Measurements from ENCODE around the gene EIF5B.

EIF5B gene

GRCh38 chr2:99430614-99431291 lies 93.6 kb downstream of the EIF5B start:
- Histone ChIP-seq H2AFZ (ENCODE audit: low read length) (no peak overlapping the region), H2AK5ac (ENCODE audit: low read depth, low read length) (no peak overlapping the region), H2BK5ac (ENCODE audit: low read length) (no peak overlapping the region), H3K79me1 (ENCODE audit: low read depth, low read length) (no peaks in the 10 kb centered on the region), H3K27me3 (ENCODE audit: control insufficient read depth in 3 of 3, insufficient read depth in 3 of 3, low read depth in 1 of 3, low read length in 3 of 3) (no peaks in the 10 kb centered on the region), H2BK120ac (ENCODE audit: low read depth, low read length) (no peak overlapping the region), H3K18ac (ENCODE audit: low read length) (no peak overlapping the region), H2BK15ac (ENCODE audit: low read length) (no peak overlapping the region), H4K8ac (ENCODE audit: low read depth, low read length) (no peak overlapping the region), H3K36me3 (replicated peaks in 1 of 2; ENCODE audit: control insufficient read depth in 2 of 2, insufficient read depth in 2 of 2, low read length in 2 of 2) (peaks cover 12 to 98% of the 10 kb centered on the region in 2 donors), H3K4me2 (ENCODE audit: insufficient read depth, low read length, poor library complexity, severe bottlenecking) (no peak overlapping the region), H3K14ac (ENCODE audit: low read length) (no peak overlapping the region), H3K27ac (replicated peaks; ENCODE audit: low read length) (no peak overlapping the region), H3K4me3 (ENCODE audit: low read length in 2 of 2) (no peak overlapping the region), H3K23ac (ENCODE audit: low read depth, low read length, poor library complexity) (no peak overlapping the region), H2BK12ac (ENCODE audit: low read length) (no peak overlapping the region), H3K4me1 (ENCODE audit: control insufficient read depth in 2 of 2, insufficient read depth in 1 of 2, low read depth in 1 of 2, low read length in 2 of 2) (no peaks in the 10 kb centered on the region), H3K4ac (ENCODE audit: low read length) (no peak overlapping the region), H3K9me3 (replicated peaks in 1 of 2; ENCODE audit: control insufficient read depth in 2 of 2, insufficient read depth in 1 of 2, low read depth in 1 of 2, low read length in 2 of 2) (no peaks in the 10 kb centered on the region), H4K91ac (ENCODE audit: low read depth, low read length, poor library complexity) (no peak overlapping the region), H3K9ac (ENCODE audit: low read depth, low read length, poor library complexity) (no peak overlapping the region)
- WGBS, 2 donors (ENCODE audit: extremely low coverage in 2 of 2, insufficient read length in 2 of 2, insufficient replicate concordance in 1 of 2) = no CpG with 5 or more reads among the region's 4 CpGs
- no peak for DNase-seq (ENCODE audit: low spot score)

GRCh38 chr2:99431587-99432275 lies 94.5 kb downstream of the EIF5B start:
- Histone ChIP-seq H2AK5ac (ENCODE audit: low read depth, low read length) (no peak overlapping the region), H4K91ac (ENCODE audit: low read depth, low read length, poor library complexity) (no peak overlapping the region), H2BK12ac (ENCODE audit: low read length) (no peak overlapping the region), H2BK5ac (ENCODE audit: low read length) (no peak overlapping the region), H3K27ac (replicated peaks; ENCODE audit: low read length) (no peak overlapping the region), H3K4me3 (ENCODE audit: low read length in 2 of 2) (no peak overlapping the region), H2BK15ac (ENCODE audit: low read length) (no peak overlapping the region), H3K14ac (ENCODE audit: low read length) (no peak overlapping the region), H4K8ac (ENCODE audit: low read depth, low read length) (no peak overlapping the region), H3K4me2 (ENCODE audit: insufficient read depth, low read length, poor library complexity, severe bottlenecking) (no peak overlapping the region), H3K4ac (ENCODE audit: low read length) (no peak overlapping the region), H2AFZ (ENCODE audit: low read length) (no peak overlapping the region), H2BK120ac (ENCODE audit: low read depth, low read length) (no peak overlapping the region), H3K9me3 (replicated peaks in 1 of 2; ENCODE audit: control insufficient read depth in 2 of 2, insufficient read depth in 1 of 2, low read depth in 1 of 2, low read length in 2 of 2) (no peaks in the 10 kb centered on the region), H3K23ac (ENCODE audit: low read depth, low read length, poor library complexity) (no peak overlapping the region), H3K79me1 (ENCODE audit: low read depth, low read length) (no peaks in the 10 kb centered on the region), H3K27me3 (ENCODE audit: control insufficient read depth in 3 of 3, insufficient read depth in 3 of 3, low read depth in 1 of 3, low read length in 3 of 3) (no peaks in the 10 kb centered on the region), H3K36me3 (replicated peaks in 1 of 2; ENCODE audit: control insufficient read depth in 2 of 2, insufficient read depth in 2 of 2, low read length in 2 of 2) (peaks cover 12 to 98% of the 10 kb centered on the region in 2 donors), H3K4me1 (ENCODE audit: control insufficient read depth in 2 of 2, insufficient read depth in 1 of 2, low read depth in 1 of 2, low read length in 2 of 2) (no peaks in the 10 kb centered on the region), H3K18ac (ENCODE audit: low read length) (no peak overlapping the region), H3K9ac (ENCODE audit: low read depth, low read length, poor library complexity) (no peak overlapping the region)
- no CpG with 5 or more reads among the region's 12 CpGs for WGBS, 2 donors (ENCODE audit: extremely low coverage in 2 of 2, insufficient read length in 2 of 2, insufficient replicate concordance in 1 of 2)
- no peak for DNase-seq (ENCODE audit: low spot score)

DNA sequence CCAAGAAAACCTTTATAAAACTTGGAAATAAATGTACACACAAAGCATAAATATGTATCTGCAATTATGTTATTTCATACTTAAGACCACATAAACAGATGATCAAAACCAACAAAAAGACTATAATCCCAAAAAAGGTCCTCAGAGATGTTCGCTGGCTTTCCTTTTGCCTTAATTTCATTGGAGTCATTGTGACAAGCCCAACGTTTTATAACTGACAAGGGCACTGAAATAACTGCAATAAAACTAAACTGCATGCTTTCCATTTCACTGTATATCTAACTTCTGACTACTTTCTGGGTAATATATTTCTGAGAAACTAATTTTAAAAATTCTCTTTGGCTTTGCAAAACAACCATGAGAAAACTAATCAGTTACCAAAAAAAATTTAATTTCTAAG lies 96.2 kb downstream of the EIF5B start:
- Histone ChIP-seq H3K9me3 (replicated peaks in 1 of 2; ENCODE audit: control insufficient read depth in 2 of 2, insufficient read depth in 1 of 2, low read depth in 1 of 2, low read length in 2 of 2) (no peaks in the 10 kb centered on the region), H3K23ac (ENCODE audit: low read depth, low read length, poor library complexity) (no peak overlapping the region), H3K4me2 (ENCODE audit: insufficient read depth, low read length, poor library complexity, severe bottlenecking) (no peak overlapping the region), H2AFZ (ENCODE audit: low read length) (no peak overlapping the region), H3K4me3 (ENCODE audit: low read length in 2 of 2) (no peak overlapping the region), H2AK5ac (ENCODE audit: low read depth, low read length) (no peak overlapping the region), H2BK120ac (ENCODE audit: low read depth, low read length) (no peak overlapping the region), H3K18ac (ENCODE audit: low read length) (no peak overlapping the region), H2BK5ac (ENCODE audit: low read length) (no peak overlapping the region), H3K4ac (ENCODE audit: low read length) (no peak overlapping the region), H2BK15ac (ENCODE audit: low read length) (no peak overlapping the region), H3K27ac (replicated peaks; ENCODE audit: low read length) (no peak overlapping the region), H2BK12ac (ENCODE audit: low read length) (no peak overlapping the region), H4K91ac (ENCODE audit: low read depth, low read length, poor library complexity) (no peak overlapping the region), H3K27me3 (ENCODE audit: control insufficient read depth in 3 of 3, insufficient read depth in 3 of 3, low read depth in 1 of 3, low read length in 3 of 3) (no peaks in the 10 kb centered on the region), H4K8ac (ENCODE audit: low read depth, low read length) (no peak overlapping the region), H3K9ac (ENCODE audit: low read depth, low read length, poor library complexity) (no peak overlapping the region), H3K4me1 (ENCODE audit: control insufficient read depth in 2 of 2, insufficient read depth in 1 of 2, low read depth in 1 of 2, low read length in 2 of 2) (no peaks in the 10 kb centered on the region), H3K14ac (ENCODE audit: low read length) (no peak overlapping the region), H3K79me1 (ENCODE audit: low read depth, low read length) (no peaks in the 10 kb centered on the region), H3K36me3 (replicated peaks in 1 of 2; ENCODE audit: control insufficient read depth in 2 of 2, insufficient read depth in 2 of 2, low read length in 2 of 2) (peaks cover 8 to 99% of the 10 kb centered on the region in 2 donors)
- no peak for DNase-seq (ENCODE audit: low spot score)
- WGBS, 2 donors (ENCODE audit: extremely low coverage in 2 of 2, insufficient read length in 2 of 2, insufficient replicate concordance in 1 of 2) = no CpG with 5 or more reads among the region's 2 CpGs

GRCh38 chr2:99436874-99437273 lies 99.7 kb downstream of the EIF5B start:
- H3K9ac ChIP-seq (ENCODE audit: low read depth, low read length, poor library complexity) = no peak overlapping the region
- no peaks in the 10 kb centered on the region for H3K4me1 ChIP-seq (ENCODE audit: control insufficient read depth in 2 of 2, insufficient read depth in 1 of 2, low read depth in 1 of 2, low read length in 2 of 2)
- H3K36me3 ChIP-seq (replicated peaks in 1 of 2; ENCODE audit: control insufficient read depth in 2 of 2, insufficient read depth in 2 of 2, low read length in 2 of 2) = peaks cover 5 to 100% of the 10 kb centered on the region in 2 donors
- no peaks in the 10 kb centered on the region for H3K9me3 ChIP-seq (replicated peaks in 1 of 2; ENCODE audit: control insufficient read depth in 2 of 2, insufficient read depth in 1 of 2, low read depth in 1 of 2, low read length in 2 of 2)
- H3K4ac ChIP-seq (ENCODE audit: low read length) = no peak overlapping the region
- H3K23ac ChIP-seq (ENCODE audit: low read depth, low read length, poor library complexity) = no peak overlapping the region
- no peak overlapping the region for H2BK15ac ChIP-seq (ENCODE audit: low read length)
- no peak for DNase-seq (ENCODE audit: low spot score)
- H3K4me2 ChIP-seq (ENCODE audit: insufficient read depth, low read length, poor library complexity, severe bottlenecking) = no peak overlapping the region
- no peak overlapping the region for H2AK5ac ChIP-seq (ENCODE audit: low read depth, low read length)
- no peak overlapping the region for H3K4me3 ChIP-seq (ENCODE audit: low read length in 2 of 2)
- no peak overlapping the region for H3K18ac ChIP-seq (ENCODE audit: low read length)
- H3K14ac ChIP-seq (ENCODE audit: low read length) = no peak overlapping the region
- no peak overlapping the region for H4K91ac ChIP-seq (ENCODE audit: low read depth, low read length, poor library complexity)
- no peak overlapping the region for H2AFZ ChIP-seq (ENCODE audit: low read length)
- no CpG with 5 or more reads among the region's 10 CpGs for WGBS, 2 donors (ENCODE audit: extremely low coverage in 2 of 2, insufficient read length in 2 of 2, insufficient replicate concordance in 1 of 2)
- peaks cover 1% of the 10 kb centered on the region for H3K79me1 ChIP-seq (ENCODE audit: low read depth, low read length)
- no peaks in the 10 kb centered on the region for H3K27me3 ChIP-seq (ENCODE audit: control insufficient read depth in 3 of 3, insufficient read depth in 3 of 3, low read depth in 1 of 3, low read length in 3 of 3)
- no peak overlapping the region for H2BK120ac ChIP-seq (ENCODE audit: low read depth, low read length)
- H2BK12ac ChIP-seq (ENCODE audit: low read length) = no peak overlapping the region
- H2BK5ac ChIP-seq (ENCODE audit: low read length) = no peak overlapping the region
- no peak overlapping the region for H3K27ac ChIP-seq (replicated peaks; ENCODE audit: low read length)
- H4K8ac ChIP-seq (ENCODE audit: low read depth, low read length) = no peak overlapping the region

All from neuronal stem cell (in vitro differentiated cells).